Right atrium auricular region (tissue), 2 donors: ENCODE measurements around the gene MAP3K1. TPM values are rescaled to one million over a fixed set of nuclear protein-coding genes. Genes with fewer than 3 reads are reported as not detected.

Experiments
- DNase-seq: peaks from one replicate; pipeline ENCODE4 v3.0.0-alpha.2; 2019; ENCODE audit warnings: low spot score
- H3K27ac ChIP-seq, 2 donors: fragments of 200-600 bp; sonication (generic); 1 replicate in 1 of 2; 2 replicates in 1 of 2; pipeline ENCODE4 v1.5.1; 2016 to 2019
- H3K27me3 ChIP-seq, 2 donors: fragments of 200-600 bp; sonication (generic); one replicate each; pipeline versions ENCODE4 v1.5.1 to v1.6.0; 2017 to 2019
- H3K36me3 ChIP-seq: fragments of 200-600 bp; sonication (generic); one replicate; pipeline ENCODE4 v1.5.1; 2016
- H3K4me1 ChIP-seq, 2 donors: fragments of 200-600 bp; sonication (generic); one replicate each; pipeline versions ENCODE4 v1.5.1 to v1.6.0; 2017 to 2019
- H3K4me3 ChIP-seq, 2 donors: fragments of 200-600 bp; sonication (generic); 1 replicate in 1 of 2; 2 replicates in 1 of 2; pipeline ENCODE4 v1.5.1; 2017 to 2019; ENCODE audit warnings: mild to moderate bottlenecking in 1 of 2, moderate library complexity in 1 of 2
- H3K9me3 ChIP-seq, 2 donors: fragments of 200-600 bp; sonication (generic); one replicate each; pipeline ENCODE4 v1.5.1; 2019
- total RNA-seq, 2 donors: library from RNA; depleted of rRNA; stranded (reverse); fragments of >200 nt; gene quantifications; one replicate each; pipeline ENCODE4 v1.1.0, GENCODE V29; 2016
- TF ChIP-seq, protein P1 (sequence below), 2 donors: fragments of 200-600 bp; sonication (generic); IDR thresholded peaks; one replicate each; pipeline ENCODE4 v1.5.1; 2019; ENCODE audit warnings: antibody characterized with exemption in 2 of 2

Gene MAP3K1
- total RNA-seq, 2 donors from 2014 or later = 5.9 to 8.9 TPM

DNA sequence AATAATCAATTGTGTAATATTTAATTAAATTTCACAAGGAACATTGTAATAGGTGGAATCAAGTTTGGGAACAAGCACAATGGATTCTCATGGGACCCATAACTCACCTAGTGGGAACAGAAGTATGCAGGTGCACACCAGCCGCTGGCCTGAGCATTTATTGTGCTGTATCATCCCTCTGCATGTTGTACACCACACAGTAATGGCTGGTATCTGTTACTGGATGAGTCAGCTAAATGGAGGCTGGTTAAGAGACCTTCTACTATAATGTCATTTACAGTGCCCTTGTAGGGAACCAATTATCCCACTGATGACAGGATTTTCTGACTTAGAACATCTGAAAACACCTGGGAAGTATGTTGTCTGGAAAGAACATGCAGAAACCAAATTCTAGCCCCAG lies 3.2 kb upstream of the MAP3K1 start:
- Histone ChIP-seq H3K27ac (no peak overlapping the region), H3K27me3 (no peaks in the 10 kb centered on the region), H3K36me3 (no peaks in the 10 kb centered on the region), H3K9me3 (no peaks in the 10 kb centered on the region), H3K4me3 (no peak overlapping the region), H3K4me1 (peaks cover 0 to 3% of the 10 kb centered on the region in 2 donors)
- TF ChIP-seq, protein P1, sequence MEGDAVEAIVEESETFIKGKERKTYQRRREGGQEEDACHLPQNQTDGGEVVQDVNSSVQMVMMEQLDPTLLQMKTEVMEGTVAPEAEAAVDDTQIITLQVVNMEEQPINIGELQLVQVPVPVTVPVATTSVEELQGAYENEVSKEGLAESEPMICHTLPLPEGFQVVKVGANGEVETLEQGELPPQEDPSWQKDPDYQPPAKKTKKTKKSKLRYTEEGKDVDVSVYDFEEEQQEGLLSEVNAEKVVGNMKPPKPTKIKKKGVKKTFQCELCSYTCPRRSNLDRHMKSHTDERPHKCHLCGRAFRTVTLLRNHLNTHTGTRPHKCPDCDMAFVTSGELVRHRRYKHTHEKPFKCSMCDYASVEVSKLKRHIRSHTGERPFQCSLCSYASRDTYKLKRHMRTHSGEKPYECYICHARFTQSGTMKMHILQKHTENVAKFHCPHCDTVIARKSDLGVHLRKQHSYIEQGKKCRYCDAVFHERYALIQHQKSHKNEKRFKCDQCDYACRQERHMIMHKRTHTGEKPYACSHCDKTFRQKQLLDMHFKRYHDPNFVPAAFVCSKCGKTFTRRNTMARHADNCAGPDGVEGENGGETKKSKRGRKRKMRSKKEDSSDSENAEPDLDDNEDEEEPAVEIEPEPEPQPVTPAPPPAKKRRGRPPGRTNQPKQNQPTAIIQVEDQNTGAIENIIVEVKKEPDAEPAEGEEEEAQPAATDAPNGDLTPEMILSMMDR (IDR thresholded peaks at IDR 0.05) = no peak
- DNase-seq = no peak

DNA sequence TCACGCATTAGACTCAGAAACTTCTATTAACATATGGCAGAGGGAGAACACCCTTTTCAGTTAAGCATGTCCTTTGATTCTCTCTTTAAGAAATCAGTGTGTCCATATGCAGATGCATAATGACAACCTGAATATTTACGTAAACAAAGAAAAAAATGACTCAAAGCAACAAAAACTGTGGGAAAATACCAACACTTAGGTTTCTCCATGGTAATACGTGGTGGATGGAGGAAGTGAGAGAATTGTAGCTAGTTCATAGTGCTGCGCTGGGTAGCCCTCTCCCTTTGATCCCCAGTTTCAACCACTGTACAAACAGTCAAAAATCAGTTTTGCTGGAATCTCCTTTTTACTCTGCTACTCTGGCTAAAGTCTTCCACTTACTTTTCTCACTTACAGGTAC lies 2.0 kb upstream of the MAP3K1 start:
- TF ChIP-seq, protein P1 (IDR thresholded peaks at IDR 0.05) = no peak
- Histone ChIP-seq H3K27me3 (no peaks in the 10 kb centered on the region), H3K9me3 (no peaks in the 10 kb centered on the region), H3K4me3 (no peak overlapping the region), H3K27ac (no peak overlapping the region), H3K36me3 (no peaks in the 10 kb centered on the region), H3K4me1 (peaks cover 0 to 15% of the 10 kb centered on the region in 2 donors)
- DNase-seq = no peak

DNA sequence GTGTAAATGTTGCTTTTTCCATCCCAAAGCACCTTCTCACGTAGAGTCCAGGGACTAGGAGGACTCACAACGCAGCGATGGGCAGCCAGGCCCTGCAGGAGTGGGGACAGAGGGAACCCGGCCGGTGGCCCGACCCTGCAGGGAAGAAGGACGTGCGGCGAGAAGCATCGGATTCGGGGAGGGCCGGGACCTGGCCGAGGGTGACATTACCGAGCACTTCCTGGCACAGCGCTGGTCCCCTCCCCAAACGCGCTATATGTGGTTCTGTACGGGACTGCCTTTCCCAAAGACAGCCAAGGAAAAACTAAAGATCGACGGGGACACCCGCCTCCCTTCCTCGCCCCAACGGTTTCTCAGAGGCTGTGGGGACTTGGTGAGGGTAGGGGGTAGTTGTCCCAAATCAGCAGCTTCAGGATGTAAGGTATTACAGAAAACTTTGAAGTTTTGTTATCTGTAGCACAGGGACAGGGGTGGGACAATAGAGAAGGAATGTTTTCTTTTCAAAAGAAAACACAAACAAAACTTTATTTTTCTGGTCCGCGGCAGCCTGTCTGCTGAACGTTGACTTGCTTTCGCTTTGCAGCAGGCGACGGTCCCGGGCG lies 887 bp upstream of the MAP3K1 start:
- no peak for DNase-seq
- Histone ChIP-seq H3K36me3 (no peaks in the 10 kb centered on the region), H3K4me1 (peaks cover 0 to 24% of the 10 kb centered on the region in 2 donors), H3K27me3 (no peaks in the 10 kb centered on the region), H3K4me3 (peak overlapping the region; percentile 76 to 87), H3K27ac (peak overlapping the region; percentile 86 to 87), H3K9me3 (no peaks in the 10 kb centered on the region)
- TF ChIP-seq, protein P1 (IDR thresholded peaks at IDR 0.05) = no peak

DNA sequence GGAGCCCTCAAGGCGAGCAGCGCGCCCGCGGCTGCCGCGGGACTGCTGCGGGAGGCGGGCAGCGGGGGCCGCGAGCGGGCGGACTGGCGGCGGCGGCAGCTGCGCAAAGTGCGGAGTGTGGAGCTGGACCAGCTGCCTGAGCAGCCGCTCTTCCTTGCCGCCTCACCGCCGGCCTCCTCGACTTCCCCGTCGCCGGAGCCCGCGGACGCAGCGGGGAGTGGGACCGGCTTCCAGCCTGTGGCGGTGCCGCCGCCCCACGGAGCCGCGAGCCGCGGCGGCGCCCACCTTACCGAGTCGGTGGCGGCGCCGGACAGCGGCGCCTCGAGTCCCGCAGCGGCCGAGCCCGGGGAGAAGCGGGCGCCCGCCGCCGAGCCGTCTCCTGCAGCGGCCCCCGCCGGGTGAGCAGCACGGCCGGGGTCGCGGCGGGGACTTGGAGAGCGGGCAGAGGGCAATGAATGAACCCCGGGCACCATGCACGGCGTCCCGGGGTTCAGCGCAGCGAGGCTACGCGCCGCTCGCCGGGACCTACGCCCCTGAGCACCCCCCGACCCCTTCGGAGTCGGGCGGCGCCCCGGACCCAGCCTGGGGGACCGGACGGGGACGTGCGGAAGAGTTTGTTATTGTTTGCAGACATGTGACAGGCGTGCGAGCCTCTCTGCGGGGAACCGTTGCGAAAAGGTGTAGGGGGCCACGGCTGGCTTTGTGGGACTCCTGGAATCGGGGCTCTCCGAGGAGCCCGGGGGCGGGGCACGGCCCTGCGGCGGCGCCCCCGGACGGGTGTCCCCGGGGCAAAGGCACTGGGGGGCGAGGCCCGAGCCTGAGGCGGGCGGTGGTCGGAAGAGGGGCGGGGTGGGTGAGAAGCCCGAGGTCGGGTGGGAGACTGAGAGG lies 553 bp downstream of the MAP3K1 start:
- TF ChIP-seq, protein P1 (IDR thresholded peaks at IDR 0.05) = no peak
- peaks cover 0 to 28% of the 10 kb centered on the region in 2 donors for H3K4me1 ChIP-seq
- H3K27me3 ChIP-seq = no peaks in the 10 kb centered on the region
- H3K27ac ChIP-seq = peak overlapping the region; percentile 86 to 87
- DNase-seq = no peak
- no peaks in the 10 kb centered on the region for H3K9me3 ChIP-seq
- H3K4me3 ChIP-seq = peak overlapping the region; percentile 76 to 87
- no peaks in the 10 kb centered on the region for H3K36me3 ChIP-seq

DNA sequence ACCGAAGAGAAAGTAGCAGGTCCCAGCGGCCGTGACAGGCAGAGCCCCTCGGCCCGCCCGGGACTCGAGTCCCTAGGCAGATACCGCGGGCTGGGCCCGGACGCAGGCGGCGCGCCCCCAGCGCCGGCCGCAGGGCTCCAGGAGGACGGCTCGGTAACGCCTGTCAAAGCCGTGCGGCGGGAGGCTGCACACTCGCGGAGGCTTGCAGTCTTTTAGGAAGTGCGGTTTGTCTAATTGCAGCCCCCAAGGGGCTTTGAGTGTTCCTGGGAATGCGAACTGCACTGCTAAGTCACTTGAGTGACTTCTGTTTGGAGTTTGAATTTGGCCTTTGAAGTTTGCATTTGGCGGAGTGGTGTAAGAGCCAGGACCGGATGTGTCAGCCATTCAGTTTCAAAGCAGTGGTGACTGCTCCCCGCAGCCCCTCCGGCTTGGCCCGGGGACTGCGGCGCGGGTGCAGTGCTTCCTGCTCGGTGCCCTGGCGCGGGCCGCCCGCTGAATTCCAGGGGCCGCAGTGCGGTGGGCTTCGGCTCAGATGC lies 1.3 kb downstream of the MAP3K1 start:
- Histone ChIP-seq H3K36me3 (no peaks in the 10 kb centered on the region), H3K4me3 (peak overlapping the region; percentile 76 to 87), H3K27me3 (no peaks in the 10 kb centered on the region), H3K27ac (peak overlapping the region; percentile 86 to 87), H3K9me3 (no peaks in the 10 kb centered on the region), H3K4me1 (peaks cover 0 to 35% of the 10 kb centered on the region in 2 donors)
- TF ChIP-seq, protein P1 (IDR thresholded peaks at IDR 0.05) = peak in 1 of 2 donors; percentile 27
- peak; percentile 70 for DNase-seq
